Superior temporal gyrus (tissue), 1 donor: ENCODE data around the gene PHACTR1.

ENCODE experiments used
- DNase-seq: peaks from one replicate; pipeline ENCODE4 v3.0.0-alpha.2; 2016; ENCODE audit errors: extremely low spot score

The PHACTR1 gene

DNA sequence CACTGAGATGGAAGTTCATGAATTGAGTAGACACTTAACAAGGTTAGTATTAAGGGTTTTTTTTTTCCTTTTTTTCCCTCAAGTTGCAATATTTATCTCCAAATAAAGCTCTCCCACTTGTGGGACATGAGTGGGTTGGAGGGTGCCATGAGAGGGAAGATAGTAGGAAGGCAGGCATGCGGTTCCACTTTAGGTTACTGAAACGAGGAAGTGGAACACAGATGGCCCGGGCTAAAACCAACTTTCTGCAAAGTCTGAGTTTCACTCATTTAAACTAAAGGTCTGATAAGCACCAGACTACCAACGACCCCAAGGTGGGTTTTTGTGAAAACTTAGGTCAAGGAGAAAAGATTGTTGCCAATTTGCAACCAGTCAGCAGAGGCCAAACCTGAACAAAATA is 569.6 kb downstream of the PHACTR1 start:
- no peak for DNase-seq

DNA sequence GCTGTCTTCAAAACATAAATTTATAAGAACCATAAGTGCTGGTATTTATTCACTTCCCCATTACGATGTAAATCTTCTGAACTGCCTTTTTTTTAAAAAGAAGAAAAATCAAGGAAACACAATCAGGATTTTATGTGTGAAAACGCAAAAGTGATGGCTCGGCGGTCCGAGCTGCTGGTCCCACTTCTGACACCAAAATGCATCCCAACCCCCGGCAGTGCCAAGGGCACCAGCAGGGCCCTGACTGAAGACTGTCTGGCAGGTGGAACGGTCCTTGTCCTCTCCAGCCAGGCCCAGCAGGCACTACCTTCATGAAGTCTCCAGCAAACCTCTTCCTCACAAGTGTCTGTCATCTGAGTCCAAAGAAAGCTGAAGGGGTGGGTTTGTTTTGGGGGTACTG is 570.5 kb downstream of the PHACTR1 start:
- no peak for DNase-seq

GRCh38 chr6:13288481-13288880 is 571.9 kb downstream of the PHACTR1 start:
- no peak for DNase-seq

DNA sequence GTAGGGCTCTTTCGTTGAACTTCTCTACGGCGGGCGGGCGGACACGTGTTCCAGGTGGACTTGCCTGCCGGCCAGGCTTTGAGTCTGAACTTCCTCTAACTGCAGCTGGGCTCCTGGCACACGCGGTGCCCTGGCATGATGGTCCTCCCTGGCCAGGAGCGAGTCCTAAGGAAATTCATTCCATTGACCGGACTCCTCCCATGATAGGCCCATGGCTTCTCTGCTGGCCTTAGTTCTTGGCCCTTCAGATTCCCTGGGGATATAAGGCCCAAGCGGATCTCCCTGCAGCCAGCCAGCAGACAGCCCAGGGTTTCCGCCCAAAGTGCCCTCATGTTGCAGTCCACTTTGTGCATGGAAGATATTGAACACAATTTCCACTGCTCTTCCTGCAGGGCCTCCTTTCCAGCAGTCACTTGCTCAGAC is 572.4 kb downstream of the PHACTR1 start:
- DNase-seq: no peak

DNA sequence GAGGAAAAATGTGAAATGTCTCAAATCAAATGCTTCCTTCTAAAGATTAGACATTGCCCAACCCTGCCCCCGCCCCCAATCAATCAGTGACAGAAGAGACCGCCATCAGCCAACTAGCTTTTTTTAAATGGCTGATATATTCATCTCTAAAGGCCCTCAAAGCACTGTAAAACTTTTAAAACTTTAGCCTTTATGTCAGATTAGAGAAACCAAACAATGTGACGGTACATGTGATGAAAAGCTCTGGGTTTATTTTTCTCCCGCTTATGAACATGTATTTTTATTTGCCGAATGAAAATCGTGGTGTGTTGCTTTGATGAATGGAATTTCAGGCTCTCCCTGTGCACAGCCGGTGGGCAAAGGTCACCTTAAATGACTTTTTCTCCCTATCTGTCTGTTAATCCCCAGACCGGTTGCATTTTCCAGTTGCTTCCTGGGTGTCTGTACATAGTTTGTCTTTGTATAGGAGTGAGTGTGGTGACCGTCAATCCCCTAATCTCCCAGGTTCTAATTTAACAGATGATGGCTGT is 573.3 kb downstream of the PHACTR1 start:
- no peak for DNase-seq

DNA sequence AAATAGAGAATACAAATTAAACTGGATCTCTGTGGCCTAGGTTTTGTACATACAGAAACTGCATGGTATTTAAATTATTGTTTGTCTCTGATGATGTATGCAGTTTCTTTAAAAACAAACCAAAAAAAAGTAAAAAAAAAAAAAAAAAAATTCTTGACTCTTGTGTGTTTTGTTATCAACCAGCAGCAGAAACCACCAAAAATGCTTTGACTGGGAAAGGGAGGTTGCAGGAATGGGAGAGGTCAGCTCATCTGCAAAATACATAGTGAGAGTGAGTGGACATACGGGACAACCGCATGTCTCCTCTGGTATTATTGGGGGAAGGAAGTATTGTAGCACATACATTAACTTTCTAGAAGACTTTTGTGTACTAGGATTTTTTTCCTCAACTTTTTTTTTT is 573.8 kb downstream of the PHACTR1 start:
- DNase-seq: no peak

DNA sequence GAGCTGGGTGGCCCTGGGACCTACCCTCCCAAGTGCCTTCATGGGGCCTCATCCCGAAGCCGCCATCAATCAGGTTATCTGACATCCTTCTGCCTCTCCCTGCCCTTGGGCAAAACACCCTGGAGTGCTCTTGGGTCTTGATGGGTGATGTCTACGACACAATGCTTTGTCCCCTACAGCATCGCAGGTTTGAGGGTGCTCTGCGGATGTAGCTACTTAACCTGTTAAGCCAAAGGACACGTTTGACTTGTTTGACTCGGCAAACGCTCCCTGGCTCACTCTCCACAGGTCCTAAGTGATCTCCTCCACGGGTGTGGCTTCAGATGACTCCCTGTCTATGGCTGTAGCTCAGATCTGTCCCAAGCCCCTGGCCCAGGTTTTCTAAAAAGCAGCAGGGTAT is 576.2 kb downstream of the PHACTR1 start:
- no peak for DNase-seq

DNA sequence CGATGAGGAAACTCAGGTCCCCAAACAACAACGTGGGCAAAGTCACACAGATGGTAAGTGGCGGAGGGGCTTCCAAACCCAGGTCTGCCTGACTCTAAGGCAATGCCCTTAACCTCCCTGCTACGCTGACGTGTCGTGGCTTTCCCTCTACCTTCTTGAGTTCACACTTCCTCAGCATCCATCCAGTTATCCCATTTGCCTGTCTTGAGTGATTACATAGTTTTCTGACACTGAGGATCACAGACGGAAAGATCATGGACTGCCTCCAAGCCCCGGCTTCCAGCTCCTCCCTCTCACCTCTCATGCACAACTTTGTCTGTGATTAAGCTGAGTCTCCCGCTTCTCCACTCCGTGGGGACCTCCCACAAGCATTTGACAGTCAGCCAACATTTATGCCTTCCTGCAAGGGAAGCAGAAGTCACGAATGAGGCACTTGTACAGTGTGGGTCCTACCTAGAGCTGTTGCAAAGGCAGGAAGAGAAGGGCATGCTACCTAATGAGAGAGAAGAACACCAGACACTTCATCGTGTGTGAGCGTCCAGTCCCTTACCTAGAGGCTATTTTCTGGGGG is 578.0 kb downstream of the PHACTR1 start:
- no peak for DNase-seq

GRCh38 chr6:13295576-13295975 is 579.0 kb downstream of the PHACTR1 start:
- no peak for DNase-seq

DNA sequence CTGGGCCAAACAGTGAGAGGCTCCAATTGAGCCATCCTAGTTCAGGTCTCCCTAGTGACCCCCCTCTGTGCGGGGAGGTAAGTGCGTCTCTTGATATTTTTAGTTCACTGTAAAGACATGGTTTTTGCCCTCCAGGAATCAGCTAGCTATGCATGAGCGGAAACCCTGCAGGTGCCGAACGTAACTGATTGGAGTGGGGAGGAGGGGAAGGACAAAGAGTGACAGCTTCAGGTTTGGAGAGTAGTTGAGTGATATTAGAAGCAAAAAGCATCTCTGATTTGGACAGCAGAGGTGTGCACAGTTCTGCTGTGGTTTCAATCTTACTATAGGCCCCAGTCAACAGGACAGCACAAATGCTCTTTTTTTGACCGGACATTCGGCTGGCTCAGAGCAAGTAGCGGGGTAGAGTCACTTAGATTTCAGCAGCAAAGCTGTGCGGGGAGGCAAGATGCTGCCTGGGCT is 580.0 kb downstream of the PHACTR1 start:
- no peak for DNase-seq

DNA sequence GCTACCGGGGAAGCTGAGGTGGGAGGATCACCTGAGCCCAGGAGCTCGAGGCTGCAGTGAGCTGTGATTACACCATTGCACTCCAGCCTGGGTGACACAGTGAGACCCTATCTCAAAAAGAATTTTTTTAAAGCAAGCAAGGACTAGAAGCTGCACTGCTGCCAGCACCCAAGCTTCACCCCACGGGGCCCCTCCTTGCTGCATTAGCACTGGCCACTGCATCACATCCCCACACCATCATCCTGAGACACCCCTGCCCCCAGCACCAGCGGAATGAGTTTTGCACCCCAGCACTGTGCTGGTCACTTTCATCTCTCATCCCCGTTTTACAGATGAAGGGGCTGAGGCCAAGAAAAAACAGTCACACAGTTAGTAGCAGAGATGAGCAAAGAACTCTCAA is 580.8 kb downstream of the PHACTR1 start:
- no peak for DNase-seq

DNA sequence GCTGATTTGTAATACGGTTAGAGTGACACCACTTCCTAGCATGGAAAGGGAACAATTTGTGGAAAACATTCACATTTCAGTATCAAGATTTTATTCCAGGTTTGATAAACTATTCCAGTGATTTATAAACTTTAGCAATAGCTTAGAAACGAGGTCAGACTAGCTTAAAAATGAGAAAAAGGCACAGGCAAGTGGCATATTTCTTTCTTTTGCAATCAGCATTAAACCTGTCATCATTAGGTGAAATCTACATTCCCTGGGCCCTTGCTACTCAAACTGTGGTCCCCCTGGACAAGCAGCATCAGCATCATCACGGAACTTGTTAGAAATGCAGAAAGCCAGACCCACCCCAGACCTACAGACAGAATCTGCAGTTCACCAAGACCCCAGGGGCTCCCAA is 581.9 kb downstream of the PHACTR1 start:
- DNase-seq: no peak

GRCh38 chr6:13299403-13299821 is 582.8 kb downstream of the PHACTR1 start:
- DNase-seq: no peak

DNA sequence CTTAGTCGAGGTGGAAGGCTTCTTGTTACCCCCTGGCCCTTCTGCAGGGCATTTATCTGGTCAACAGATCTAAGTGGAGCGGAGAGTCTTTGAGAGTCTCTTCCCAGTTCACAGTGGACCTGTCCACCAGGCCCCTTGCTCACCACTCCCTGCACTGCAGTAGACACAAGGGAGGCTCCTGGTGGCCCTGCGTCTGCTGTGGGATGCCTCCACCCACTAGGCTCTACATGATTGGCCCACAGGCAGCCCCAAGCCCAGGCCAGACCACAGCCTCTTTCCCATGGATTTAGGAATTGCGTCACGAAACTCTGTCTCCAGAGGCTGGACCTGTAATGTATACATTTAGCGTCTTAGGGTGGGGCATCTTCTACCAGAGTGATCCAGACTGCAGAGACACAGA is 583.4 kb downstream of the PHACTR1 start:
- DNase-seq: no peak

DNA sequence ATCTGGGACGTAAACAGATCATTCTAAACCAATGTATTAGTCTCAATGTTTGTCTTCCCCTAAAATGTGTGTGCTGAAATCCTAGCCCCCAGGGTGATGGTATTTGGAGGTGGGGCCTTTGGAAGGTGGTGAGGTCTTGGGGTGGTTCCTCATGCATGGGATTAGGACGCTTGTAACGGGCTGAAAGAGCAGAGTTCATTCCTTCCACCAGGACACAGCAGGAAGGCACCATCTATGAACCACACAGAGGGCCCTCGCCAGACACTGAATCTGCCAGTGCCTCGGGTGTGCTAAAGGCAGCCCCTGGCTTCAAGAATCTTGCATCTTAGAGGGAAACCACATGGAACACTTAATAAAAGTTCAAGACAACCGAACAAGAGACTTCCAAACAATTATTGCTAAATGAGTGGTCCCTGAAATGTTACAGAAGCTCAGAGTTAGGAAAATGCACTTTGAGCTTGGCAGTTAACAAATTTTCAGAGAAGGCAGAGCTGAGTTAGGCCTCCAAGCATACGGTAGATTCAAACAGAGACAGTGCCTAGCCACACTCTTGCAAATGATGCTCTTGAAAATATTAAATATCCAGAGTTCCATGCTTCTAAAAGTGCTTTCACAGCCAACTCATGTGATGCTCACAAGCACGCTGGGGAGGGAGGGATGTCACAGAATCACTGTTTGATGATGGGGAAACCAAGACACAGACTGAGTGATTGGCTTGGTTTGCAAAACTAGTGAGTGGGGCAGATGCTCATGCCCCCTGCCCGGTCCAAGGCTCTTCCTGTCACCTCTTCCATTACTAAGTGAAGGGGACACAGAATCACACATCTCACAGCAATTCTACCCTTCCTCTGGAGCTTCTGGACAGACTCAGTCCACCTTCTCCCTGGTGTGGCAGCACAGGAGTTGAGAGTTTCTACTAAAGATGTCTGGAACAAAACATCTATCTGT is 584.4 kb downstream of the PHACTR1 start:
- no peak for DNase-seq

DNA sequence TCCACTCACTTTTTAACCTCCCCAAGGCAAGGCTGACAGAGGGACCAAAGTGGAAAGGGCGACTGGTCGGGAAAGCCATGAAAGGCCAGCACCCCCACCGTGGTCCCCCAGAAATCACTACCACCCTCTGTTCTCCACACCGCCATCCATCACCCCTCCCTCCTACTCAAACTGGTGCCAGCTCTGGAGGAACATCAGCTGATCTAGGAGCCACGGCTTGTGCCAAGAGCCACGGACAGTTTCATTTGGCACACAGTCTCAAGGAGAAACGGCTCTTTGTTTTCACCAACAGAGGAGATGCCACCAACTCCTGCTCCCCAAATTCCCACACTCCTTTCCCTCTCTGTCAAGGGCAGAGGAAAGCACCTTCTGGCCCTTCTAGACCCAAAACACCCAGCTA is 585.7 kb downstream of the PHACTR1 start:
- peak; percentile 80 for DNase-seq

DNA sequence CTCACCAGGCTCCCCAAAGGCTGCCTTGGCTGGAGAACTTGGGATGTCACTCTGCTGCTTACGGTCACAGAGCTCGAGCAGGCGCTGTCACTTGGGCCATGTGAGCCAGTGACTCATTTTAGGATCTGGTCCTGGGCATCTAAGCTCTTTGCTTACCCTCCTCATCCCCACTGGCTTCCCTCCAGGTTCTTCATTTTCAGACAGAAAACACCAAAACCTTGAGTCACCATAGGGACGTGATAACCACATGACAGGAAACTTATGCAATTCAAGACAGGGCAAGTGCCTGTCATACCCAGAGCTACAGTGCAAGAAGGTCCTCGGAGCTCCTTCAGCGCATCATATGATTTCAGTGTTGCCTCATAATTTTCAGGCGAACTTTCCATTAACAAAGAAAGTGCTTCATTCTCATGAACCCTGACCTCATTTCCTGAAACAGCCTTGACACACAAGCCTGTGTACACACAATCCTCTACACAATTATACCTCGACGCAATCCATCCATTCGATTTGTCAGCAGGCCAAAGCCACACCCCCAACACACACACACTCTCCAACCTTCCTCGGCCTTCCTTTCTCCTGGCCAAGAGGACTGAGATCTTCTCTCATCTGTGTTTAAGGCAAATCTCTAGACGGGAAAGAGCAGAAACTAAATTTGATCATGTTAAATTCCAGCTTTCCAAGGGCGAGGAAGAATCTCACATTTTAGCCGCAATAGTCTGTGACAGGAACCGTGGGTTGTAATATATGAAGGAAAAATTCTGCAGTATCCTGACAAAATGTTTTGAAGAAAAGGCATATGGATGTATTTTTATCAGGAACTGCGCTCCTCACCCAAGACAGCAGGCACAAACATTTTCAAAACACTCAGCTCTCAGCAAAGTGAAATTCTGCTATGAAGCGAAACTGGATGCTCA is 586.4 kb downstream of the PHACTR1 start:
- peak; percentile 81 for DNase-seq

DNA sequence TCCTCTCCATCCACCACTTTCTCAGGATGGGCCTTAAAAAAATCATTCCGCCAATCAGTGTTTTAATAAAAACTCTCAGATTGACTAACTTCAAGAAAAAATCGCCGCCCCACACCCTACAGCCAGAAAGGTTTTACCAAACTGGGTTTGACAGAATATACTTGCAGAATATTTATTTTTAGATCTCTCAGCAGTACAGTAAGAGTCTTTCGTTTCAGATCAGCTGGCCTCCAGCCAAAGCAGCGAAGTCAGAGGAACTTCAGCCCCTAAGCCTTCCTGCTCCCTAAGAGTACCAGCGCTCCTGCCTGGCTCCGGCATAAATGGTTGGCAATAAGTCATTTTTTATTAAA is 587.1 kb downstream of the PHACTR1 start:
- DNase-seq: peak; percentile 72

GRCh38 chr6:13304101-13304500 is 587.5 kb downstream of the PHACTR1 start:
- no peak for DNase-seq

- peak; percentile 79 for DNase-seq
Measured at GRCh38 chr6:13304580-13305260, 588.2 kb downstream of the PHACTR1 start.

DNA sequence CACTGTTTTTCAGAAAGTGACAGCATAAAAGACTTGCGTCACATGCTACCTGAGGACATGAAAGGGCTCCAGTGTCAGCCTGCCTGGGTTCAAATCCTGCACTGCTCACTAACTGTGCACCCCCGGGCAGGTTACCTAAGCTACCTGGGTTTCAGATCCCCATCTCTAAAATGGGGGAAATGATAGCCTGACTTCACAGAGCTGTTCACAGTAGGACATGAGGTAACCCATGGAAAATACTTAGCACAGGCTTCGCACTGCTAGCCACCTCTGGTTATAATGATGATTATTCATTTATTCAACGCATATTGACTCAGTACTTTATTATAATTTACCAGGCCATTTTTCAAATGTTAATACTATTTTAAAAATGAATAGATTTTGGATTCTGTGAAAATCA is 588.7 kb downstream of the PHACTR1 start:
- no peak for DNase-seq
